Mesendoderm (in vitro differentiated cells): Measurements from ENCODE around the gene ADAM10. TPM values are rescaled to one million over a fixed set of nuclear protein-coding genes. Genes with fewer than 3 reads are reported as not detected.
A peak's percentile ranks its signal among the peaks of the same experiment; 100 is the strongest.

Experiments used
- DNase-seq: peaks from one replicate; pipeline ENCODE4 v3.0.0; 2013
- H2AK5ac ChIP-seq: 2 replicates; pipeline ENCODE4 v1.6.1; 2013; ENCODE audit warnings: low read length, inconsistent platforms
- H2BK120ac ChIP-seq: 2 replicates; pipeline ENCODE4 v1.6.1; 2013; ENCODE audit warnings: low read depth, mild to moderate bottlenecking, low read length, moderate library complexity, mixed read lengths
- H2BK15ac ChIP-seq: replicated peaks from 2 replicates; pipeline ENCODE4 v1.6.1; 2013; ENCODE audit warnings: low read depth, mild to moderate bottlenecking, moderate library complexity
- H2BK5ac ChIP-seq: 2 replicates; pipeline ENCODE4 v1.6.1; 2013; ENCODE audit warnings: low read length, inconsistent platforms
- H3K18ac ChIP-seq: 2 replicates; pipeline ENCODE4 v1.6.1; 2013; ENCODE audit warnings: mild to moderate bottlenecking, low read length, mixed read lengths
- H3K23ac ChIP-seq: one replicate; pipeline ENCODE4 v1.6.1; 2013; ENCODE audit warnings: low read length
- H3K27ac ChIP-seq: 2 replicates; pipeline ENCODE4 v1.5.1; 2013; ENCODE audit warnings: low read depth, mild to moderate bottlenecking, inconsistent platforms, low read length, moderate library complexity
- H3K27me3 ChIP-seq: 2 replicates; pipeline ENCODE4 v1.6.1; 2013; ENCODE audit warnings: low read length, control low read depth, mild to moderate bottlenecking, inconsistent platforms; ENCODE audit not compliant: insufficient read depth, poor library complexity
- H3K36me3 ChIP-seq: 2 replicates; pipeline ENCODE4 v1.6.1; 2013; ENCODE audit warnings: low read length, inconsistent platforms; ENCODE audit not compliant: control insufficient read depth, insufficient read depth
- H3K4ac ChIP-seq: one replicate; pipeline ENCODE4 v1.6.1; 2013; ENCODE audit warnings: low read depth, mild to moderate bottlenecking, low read length, moderate library complexity
- H3K4me1 ChIP-seq: 2 replicates; pipeline ENCODE4 v1.6.1; 2013; ENCODE audit warnings: low read depth, low read length, inconsistent platforms; ENCODE audit not compliant: control insufficient read depth
- H3K4me2 ChIP-seq: 2 replicates; pipeline ENCODE4 v1.6.1; 2013; ENCODE audit warnings: low read length
- H3K4me3 ChIP-seq: 2 replicates; pipeline ENCODE4 v1.5.1; 2013; ENCODE audit warnings: mild to moderate bottlenecking, low read length
- H3K56ac ChIP-seq: one replicate; pipeline ENCODE4 v1.6.1; 2013; ENCODE audit warnings: low read length
- H3K79me1 ChIP-seq: 2 replicates; pipeline ENCODE4 v1.6.1; 2013; ENCODE audit warnings: low read length, inconsistent platforms
- H3K79me2 ChIP-seq: 2 replicates; pipeline ENCODE4 v1.6.1; 2013; ENCODE audit warnings: mild to moderate bottlenecking, low read length; ENCODE audit not compliant: control insufficient read depth, insufficient read depth
- H3K9ac ChIP-seq: 2 replicates; pipeline ENCODE4 v1.6.1; 2013; ENCODE audit warnings: low read length, inconsistent platforms
- H4K5ac ChIP-seq: one replicate; pipeline ENCODE4 v1.6.1; 2013; ENCODE audit warnings: low read length
- H4K8ac ChIP-seq: one replicate; pipeline ENCODE4 v1.6.1; 2013; ENCODE audit warnings: low read depth, mild to moderate bottlenecking, control low read depth, low read length, moderate library complexity
- WGBS: extraction: QIAGEN DNeasy Blood & Tissue Kit; methylation state at CpG from one replicate; pipeline ENCODE4 v1.1.7; 2013; ENCODE audit warnings: low lambda C conversion rate, missing lambda C conversion rate; ENCODE audit not compliant: insufficient coverage; ENCODE audit errors: extremely low coverage; 5-methylcytosine and 5-hydroxymethylcytosine counted together
- polyA plus RNA-seq, 2 experiments: library from polyadenylated mRNA; stranded (reverse); fragments of 200-250 nt; gene quantifications; one replicate each; pipeline ENCODE4 v1.2.3, GENCODE V29; 2013

The ADAM10 gene, protein sequence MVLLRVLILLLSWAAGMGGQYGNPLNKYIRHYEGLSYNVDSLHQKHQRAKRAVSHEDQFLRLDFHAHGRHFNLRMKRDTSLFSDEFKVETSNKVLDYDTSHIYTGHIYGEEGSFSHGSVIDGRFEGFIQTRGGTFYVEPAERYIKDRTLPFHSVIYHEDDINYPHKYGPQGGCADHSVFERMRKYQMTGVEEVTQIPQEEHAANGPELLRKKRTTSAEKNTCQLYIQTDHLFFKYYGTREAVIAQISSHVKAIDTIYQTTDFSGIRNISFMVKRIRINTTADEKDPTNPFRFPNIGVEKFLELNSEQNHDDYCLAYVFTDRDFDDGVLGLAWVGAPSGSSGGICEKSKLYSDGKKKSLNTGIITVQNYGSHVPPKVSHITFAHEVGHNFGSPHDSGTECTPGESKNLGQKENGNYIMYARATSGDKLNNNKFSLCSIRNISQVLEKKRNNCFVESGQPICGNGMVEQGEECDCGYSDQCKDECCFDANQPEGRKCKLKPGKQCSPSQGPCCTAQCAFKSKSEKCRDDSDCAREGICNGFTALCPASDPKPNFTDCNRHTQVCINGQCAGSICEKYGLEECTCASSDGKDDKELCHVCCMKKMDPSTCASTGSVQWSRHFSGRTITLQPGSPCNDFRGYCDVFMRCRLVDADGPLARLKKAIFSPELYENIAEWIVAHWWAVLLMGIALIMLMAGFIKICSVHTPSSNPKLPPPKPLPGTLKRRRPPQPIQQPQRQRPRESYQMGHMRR
- 96.4 TPM for polyA plus RNA-seq (2013, experiment 1 of 2)
- 94.7 TPM for polyA plus RNA-seq (2013, experiment 2 of 2)

DNA sequence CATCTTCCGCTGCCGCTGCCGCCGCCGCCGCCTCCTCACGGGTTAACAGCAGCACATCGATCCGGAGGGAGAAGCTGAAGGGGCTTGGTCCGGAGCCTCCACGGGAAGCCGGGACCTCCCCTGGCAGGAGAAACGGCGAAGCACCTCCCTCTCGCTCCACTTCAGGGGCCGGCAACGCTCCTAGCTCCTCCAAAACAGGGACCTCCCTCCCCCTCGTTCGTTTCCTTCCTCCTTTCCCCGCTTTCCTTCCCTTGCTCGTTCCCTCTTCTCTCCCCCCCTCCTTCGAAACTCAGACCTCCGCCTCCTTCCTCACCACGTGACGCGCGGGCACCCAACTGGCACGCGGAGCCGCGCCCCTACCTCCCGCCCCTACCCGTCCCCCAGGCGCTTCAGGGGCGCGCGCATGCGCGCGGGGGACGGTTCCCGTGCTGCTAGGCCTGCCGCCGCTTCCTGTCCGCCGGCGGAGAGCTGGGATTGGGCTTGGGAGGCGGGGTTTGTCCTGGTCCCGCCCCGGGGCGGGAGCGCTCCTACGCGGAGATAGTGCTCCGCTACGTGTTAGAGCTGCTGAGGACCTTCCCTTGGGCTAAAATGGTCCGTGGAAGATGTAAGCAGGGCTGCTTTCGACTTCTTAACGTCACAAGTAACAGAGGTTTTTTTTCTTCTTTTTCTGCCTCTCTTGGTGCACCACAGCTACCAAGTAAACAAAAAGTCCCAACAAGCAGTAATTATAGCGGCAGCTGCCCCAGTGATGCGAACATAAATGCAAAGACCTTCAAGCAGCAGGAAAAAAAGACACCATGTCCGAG lies at the start of gene ADAM10:
Gene ADAM10 (minus strand): TSS at position 176 of the 806 bp plus-strand sequence. CDS start 173 bp downstream, at position 3.
- H3K79me1 ChIP-seq = peaks cover 2% of the 10 kb centered on the region
- H3K4me3 ChIP-seq = peak within 1 kb of the TSS; percentile 69
- peak within 1 kb of the TSS; percentile 66 for H3K23ac ChIP-seq
- H3K4ac ChIP-seq = peak within 1 kb of the TSS; percentile 85
- WGBS = no CpG with 5 or more reads among the region's 62 CpGs
- no peak within 1 kb of the TSS for H4K8ac ChIP-seq
- H3K36me3 ChIP-seq = no peaks in the 10 kb centered on the region
- H3K56ac ChIP-seq = peak within 1 kb of the TSS; percentile 99
- H4K5ac ChIP-seq = no peak within 1 kb of the TSS
- no peaks in the 10 kb centered on the region for H3K27me3 ChIP-seq
- H3K4me1 ChIP-seq = no peaks in the 10 kb centered on the region
- H2AK5ac ChIP-seq = no peak within 1 kb of the TSS
- H3K9ac ChIP-seq = peak within 1 kb of the TSS; percentile 94
- no peak within 1 kb of the TSS for H2BK15ac ChIP-seq
- peak within 1 kb of the TSS; percentile 97 for H3K27ac ChIP-seq
- no peak within 1 kb of the TSS for H2BK120ac ChIP-seq
- H3K4me2 ChIP-seq = peak within 1 kb of the TSS; percentile 77
- H2BK5ac ChIP-seq = peak within 1 kb of the TSS; percentile 82
- DNase-seq = peak; percentile 99
- H3K79me2 ChIP-seq = peaks cover 31% of the 10 kb centered on the region
- H3K18ac ChIP-seq = peak within 1 kb of the TSS; percentile 72

DNA sequence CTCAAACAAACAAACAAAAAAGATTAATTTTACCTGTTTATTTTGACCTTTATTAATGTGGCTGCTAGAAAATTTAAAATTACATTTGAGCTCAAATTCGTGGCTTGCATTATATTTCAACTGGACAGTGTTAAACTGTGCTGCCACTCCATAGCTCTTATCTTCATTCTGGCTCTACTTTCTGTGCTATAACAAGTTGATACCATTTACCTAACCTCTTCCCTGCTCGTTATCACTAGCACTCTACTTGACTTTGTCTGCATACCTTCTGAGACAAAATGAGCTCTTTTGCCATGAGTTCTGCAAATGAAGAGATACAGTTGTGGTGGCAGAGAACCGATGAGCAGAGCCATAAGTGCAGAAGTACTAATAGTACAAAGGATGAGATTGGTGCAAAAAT lies 48.0 kb upstream of the ADAM10 start:
- H4K8ac ChIP-seq = no peak overlapping the region
- no peak overlapping the region for H3K18ac ChIP-seq
- no peaks in the 10 kb centered on the region for H3K79me1 ChIP-seq
- WGBS = no CpG with 5 or more reads among the region's 3 CpGs
- H3K27ac ChIP-seq = no peak overlapping the region
- H3K56ac ChIP-seq = no peak overlapping the region
- DNase-seq = no peak
- no peak overlapping the region for H2AK5ac ChIP-seq
- H2BK15ac ChIP-seq = no peak overlapping the region
- H3K36me3 ChIP-seq = no peaks in the 10 kb centered on the region
- no peak overlapping the region for H3K4ac ChIP-seq
- no peaks in the 10 kb centered on the region for H3K4me1 ChIP-seq
- H2BK120ac ChIP-seq = no peak overlapping the region
- no peak overlapping the region for H3K23ac ChIP-seq
- H4K5ac ChIP-seq = no peak overlapping the region
- H3K79me2 ChIP-seq = no peaks in the 10 kb centered on the region
- H3K27me3 ChIP-seq = no peaks in the 10 kb centered on the region
- H2BK5ac ChIP-seq = no peak overlapping the region
- no peak overlapping the region for H3K9ac ChIP-seq
- no peak overlapping the region for H3K4me2 ChIP-seq
- H3K4me3 ChIP-seq = no peak overlapping the region

DNA sequence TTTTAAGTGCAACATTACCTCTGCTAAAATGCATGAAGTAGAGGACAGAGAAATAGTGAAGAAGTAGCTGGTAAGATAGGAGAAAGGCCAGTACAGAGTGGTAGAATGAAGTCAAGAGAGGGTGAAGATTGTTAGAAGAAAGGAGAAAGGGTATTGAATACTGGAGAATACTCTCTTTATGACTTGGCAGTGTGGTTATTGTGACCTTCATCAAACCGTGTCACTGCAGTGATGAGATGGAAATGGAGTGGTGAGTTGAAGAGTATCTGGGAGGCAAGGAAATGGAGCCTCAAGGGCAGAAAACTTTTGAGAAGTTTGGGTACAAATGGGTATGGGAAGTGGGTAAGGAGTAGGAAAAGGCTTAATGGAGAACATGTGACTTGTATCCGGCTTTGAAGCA lies 46.3 kb upstream of the ADAM10 start:
- no peaks in the 10 kb centered on the region for H3K36me3 ChIP-seq
- 100% methylated on average over 1 of the region's 2 CpGs for WGBS
- H2BK120ac ChIP-seq = no peak overlapping the region
- H3K27ac ChIP-seq = no peak overlapping the region
- no peak overlapping the region for H3K18ac ChIP-seq
- no peaks in the 10 kb centered on the region for H3K79me2 ChIP-seq
- H3K9ac ChIP-seq = no peak overlapping the region
- no peaks in the 10 kb centered on the region for H3K4me1 ChIP-seq
- H3K4ac ChIP-seq = no peak overlapping the region
- no peak overlapping the region for H2BK5ac ChIP-seq
- H2BK15ac ChIP-seq = no peak overlapping the region
- H3K4me3 ChIP-seq = no peak overlapping the region
- H2AK5ac ChIP-seq = no peak overlapping the region
- no peak overlapping the region for H3K56ac ChIP-seq
- no peak overlapping the region for H3K23ac ChIP-seq
- no peak overlapping the region for H4K8ac ChIP-seq
- no peak for DNase-seq
- no peak overlapping the region for H4K5ac ChIP-seq
- no peaks in the 10 kb centered on the region for H3K27me3 ChIP-seq
- H3K79me1 ChIP-seq = no peaks in the 10 kb centered on the region
- no peak overlapping the region for H3K4me2 ChIP-seq

DNA sequence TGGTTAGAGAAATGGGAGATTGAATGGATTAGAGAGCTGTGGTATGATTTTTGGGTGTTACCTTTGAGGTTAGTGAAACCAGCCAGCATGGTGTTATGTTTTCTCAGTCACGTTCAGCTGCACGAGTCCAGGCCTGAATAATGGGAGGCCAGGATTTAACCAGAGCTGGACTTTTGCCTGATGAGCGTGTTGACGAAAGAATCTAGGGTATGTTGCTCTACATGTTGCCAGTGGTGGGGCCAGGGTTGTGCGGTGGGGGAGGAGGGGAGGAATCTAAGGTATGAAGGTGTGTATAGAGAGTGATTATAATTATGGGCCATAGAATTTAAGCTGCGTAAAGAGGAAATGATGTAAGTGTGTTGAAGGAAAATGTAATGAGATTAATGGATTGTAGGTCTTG lies 44.4 kb upstream of the ADAM10 start:
- no peak overlapping the region for H3K18ac ChIP-seq
- H3K23ac ChIP-seq = peak overlapping the region; percentile 45
- no peak overlapping the region for H3K4me2 ChIP-seq
- H3K4ac ChIP-seq = no peak overlapping the region
- H3K79me1 ChIP-seq = no peaks in the 10 kb centered on the region
- DNase-seq = peak; percentile 57
- H3K4me1 ChIP-seq = no peaks in the 10 kb centered on the region
- H3K36me3 ChIP-seq = no peaks in the 10 kb centered on the region
- H2AK5ac ChIP-seq = no peak overlapping the region
- WGBS = 100% methylated on average over 1 of the region's 6 CpGs
- H2BK5ac ChIP-seq = no peak overlapping the region
- no peak overlapping the region for H3K27ac ChIP-seq
- H3K79me2 ChIP-seq = no peaks in the 10 kb centered on the region
- no peak overlapping the region for H3K4me3 ChIP-seq
- no peak overlapping the region for H3K9ac ChIP-seq
- no peak overlapping the region for H2BK15ac ChIP-seq
- peak overlapping the region; percentile 15 for H3K56ac ChIP-seq
- H3K27me3 ChIP-seq = no peaks in the 10 kb centered on the region
- no peak overlapping the region for H4K5ac ChIP-seq
- no peak overlapping the region for H2BK120ac ChIP-seq
- no peak overlapping the region for H4K8ac ChIP-seq

DNA sequence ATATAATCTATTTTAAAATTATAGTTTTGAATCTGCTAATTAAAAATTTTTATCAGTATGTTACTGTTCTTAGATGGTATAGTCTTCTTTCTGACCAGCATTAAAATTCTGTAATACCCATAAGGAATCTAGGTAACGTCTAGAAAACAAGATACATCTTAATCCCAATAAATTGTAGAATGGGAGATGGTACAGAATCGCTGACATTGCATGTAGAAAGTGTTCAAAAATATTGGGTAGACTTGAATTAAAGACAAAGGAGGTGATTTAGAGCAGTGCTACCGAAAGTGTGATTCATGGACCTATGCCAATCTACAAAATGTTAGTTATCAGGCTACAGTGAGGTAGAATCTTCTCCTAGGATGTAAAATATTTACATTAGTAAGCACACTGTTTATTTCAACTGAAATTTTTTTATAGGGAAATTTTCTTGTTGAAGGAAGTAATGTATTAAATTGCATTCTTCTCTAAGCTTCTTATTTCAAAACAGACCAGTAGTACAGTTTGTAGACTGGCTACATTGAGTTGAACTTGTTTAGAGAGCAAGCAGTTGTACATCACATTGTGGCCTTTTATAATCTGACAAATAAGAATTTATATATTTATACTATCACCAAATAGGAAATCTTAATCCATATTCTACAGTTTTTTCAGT lies 38.7 kb upstream of the ADAM10 start:
- Histone ChIP-seq H3K4me1 (no peaks in the 10 kb centered on the region), H3K4ac (no peak overlapping the region), H2AK5ac (no peak overlapping the region), H3K79me2 (no peaks in the 10 kb centered on the region), H4K5ac (no peak overlapping the region), H3K27ac (no peak overlapping the region), H3K27me3 (no peaks in the 10 kb centered on the region), H2BK5ac (no peak overlapping the region), H3K9ac (no peak overlapping the region), H3K56ac (no peak overlapping the region), H3K4me3 (no peak overlapping the region), H3K4me2 (no peak overlapping the region), H2BK15ac (no peak overlapping the region), H3K79me1 (no peaks in the 10 kb centered on the region), H2BK120ac (no peak overlapping the region), H3K18ac (no peak overlapping the region), H3K36me3 (no peaks in the 10 kb centered on the region), H3K23ac (no peak overlapping the region), H4K8ac (no peak overlapping the region)
- no peak for DNase-seq
- no CpG with 5 or more reads among the region's 3 CpGs for WGBS
